GM21381 (cell line): Measurements from ENCODE around the gene STOM.

Experiments used
- ATAC-seq: cut with Tn5 transposase; IDR thresholded peaks from one replicate; pipeline ENCODE4 v1.9.1; 2021; ENCODE audit warnings: mild to moderate bottlenecking, moderate library complexity; ENCODE audit not compliant: unreplicated experiment

The STOM gene

DNA sequence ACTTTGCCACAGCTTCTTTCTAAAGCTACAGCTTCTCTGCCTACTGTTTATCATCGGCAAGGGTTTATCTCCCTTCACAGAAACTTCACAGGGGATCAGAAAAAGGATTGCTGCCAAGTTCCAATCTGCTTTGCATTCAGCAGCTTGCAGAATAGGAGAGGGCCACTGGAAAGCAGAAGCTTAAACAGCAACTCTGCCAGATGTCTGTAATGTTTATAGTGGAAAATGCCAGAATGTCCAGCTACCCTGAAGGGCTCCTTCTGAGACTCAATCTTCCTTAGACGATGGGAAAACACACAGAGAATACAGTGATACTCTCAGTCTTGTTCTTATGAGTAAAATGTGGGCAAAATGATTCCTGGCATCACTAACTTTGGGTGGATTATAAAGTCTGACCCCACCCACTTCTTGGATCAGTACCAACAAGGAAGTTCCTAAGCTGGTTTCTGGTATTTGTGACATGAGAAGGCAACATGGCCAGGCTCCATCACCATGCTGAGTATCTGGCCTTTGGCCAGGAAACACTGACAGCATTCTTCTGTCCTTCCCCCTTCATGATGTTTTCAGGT is 19.0 kb downstream of the STOM start:
- ATAC-seq: no peak

GRCh38 chr9:121350036-121350435 is 20.0 kb downstream of the STOM start:
- no peak for ATAC-seq

DNA sequence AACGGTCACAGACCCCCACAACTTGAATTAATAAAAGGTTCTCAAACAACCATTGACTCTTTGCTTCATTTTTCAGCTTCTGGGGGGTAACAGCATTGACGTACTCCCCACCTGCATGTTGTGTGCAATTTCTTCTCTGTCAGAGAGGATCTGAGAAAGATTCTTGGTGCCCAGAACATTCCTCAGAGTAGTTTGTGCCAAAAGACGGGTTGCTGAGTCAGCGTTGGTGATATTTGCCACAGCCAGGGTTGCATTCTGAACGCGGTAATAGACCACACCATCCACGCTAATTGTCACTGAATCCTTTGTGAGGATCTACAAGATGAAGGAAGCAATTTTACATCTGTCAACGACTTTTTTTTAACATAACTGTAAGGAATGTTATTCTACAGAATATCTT is 21.0 kb downstream of the STOM start:
- no peak for ATAC-seq

GRCh38 chr9:121348221-121348620 is 21.8 kb downstream of the STOM start:
- no peak for ATAC-seq

DNA sequence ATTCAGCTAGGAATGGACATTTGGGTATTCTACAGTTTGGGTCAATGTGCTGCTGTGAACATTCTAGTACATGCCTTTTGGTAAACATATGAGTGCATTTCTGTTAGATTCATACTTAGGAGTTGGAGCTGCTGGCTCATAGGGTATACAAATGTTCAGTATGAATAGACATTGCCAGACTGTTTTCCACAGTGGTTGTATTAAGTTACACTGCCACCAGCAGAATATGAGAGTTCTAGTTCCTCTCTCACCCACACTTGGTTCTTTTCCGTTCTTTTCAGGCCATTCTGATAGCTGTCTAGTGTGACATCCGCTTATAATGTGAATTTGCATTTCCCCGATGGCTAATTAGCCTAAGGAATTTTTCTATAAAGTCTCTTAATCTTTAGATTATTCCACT is 25.0 kb downstream of the STOM start:
- ATAC-seq: no peak

- ATAC-seq: no peak
These were observed 25.9 kb downstream of the STOM start for GRCh38 chr9:121344184-121344583.

DNA sequence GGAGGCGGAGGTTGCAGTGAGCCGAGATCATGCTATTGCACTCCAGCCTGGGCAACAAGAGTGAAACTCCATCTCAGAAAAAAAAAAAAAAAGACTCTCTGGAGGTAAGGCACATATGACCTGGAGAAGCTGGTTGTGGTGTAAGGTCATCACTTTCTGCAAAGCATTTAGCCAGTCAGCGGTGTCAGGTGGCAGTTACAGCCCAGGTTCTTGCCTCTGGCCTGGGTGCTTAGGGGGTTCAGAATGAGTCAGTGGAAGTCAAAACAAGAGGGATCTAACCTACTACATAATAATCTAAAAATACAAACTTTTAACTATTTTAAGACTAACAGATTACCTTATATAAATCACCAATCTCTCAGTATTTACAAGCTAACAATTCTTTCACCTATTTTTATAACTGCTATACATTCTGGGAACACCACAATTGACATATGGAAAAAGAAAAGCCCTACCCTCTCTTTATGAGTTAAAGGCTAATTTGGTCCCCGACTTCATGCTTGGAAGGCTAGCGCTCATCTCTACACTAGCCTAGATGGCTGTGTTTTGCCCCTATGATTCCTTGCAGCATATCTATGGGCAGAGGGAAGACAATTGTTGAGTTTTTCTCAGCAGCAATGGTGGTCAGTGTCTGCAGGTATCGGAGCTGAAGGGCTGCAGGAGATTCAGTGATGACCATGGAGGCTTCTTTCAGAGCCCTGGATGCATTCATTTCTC is 29.2 kb downstream of the STOM start:
- peak; percentile 83 for ATAC-seq

DNA sequence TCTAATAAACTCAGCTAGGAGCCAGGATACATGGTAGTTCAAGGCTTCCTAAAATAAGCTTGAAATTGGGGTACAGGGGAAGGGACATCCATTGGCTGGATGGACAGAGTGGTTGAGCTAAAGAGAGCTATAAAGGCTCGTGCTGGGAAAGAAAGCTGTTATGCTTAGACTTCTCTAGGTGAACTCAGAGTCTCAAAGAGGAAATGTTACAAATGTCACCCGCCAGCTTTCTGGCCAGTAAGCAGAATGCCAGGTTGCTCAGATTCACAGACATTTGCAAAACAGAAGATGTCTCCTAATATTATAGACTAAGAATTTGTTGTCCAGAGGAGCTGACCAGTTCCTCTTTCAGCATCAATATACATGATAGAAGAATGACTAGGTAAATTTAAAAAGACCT is 30.6 kb downstream of the STOM start:
- ATAC-seq: no peak

GRCh38 chr9:121336665-121337064 is 33.4 kb downstream of the STOM start:
- no peak for ATAC-seq

DNA sequence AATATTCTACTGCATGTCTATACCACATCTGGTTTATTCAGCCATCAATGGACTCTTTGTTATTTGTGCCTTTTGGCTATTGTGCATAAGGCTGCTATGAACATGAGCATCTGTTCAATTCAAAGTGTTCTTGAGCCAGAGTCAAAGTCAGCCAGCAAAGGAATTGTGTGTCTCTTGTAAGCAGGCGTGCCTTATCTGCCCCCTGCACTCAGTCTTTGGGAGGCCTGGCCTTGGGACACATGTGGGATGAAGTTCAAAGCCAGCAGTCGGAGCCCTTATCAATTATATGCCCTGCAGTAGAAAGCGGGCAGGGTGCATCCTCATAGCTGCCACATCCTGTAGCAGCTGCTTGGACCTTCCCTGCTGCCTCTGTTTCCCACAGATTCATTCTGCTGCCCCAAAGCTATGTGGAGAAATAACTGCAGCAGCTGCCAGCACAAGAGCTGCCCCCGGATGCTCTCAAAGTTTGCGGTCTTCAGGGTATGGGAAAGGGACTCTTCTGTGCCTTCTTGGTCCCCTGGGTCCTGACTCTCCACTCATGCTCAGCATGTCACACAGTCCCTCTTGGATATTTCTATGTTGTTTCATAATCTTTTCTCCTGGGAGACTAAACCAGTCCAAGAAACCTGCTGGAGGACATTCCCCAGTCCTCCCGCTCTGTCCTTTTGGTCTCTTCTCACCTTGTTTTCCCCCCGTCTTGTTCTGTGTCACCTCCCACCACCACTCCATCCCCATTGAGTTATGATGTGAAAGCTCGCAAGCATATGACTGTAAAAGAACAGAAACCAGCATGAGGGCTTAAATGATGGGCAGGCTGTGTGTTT is 35.9 kb downstream of the STOM start:
- ATAC-seq: no peak

- ATAC-seq: no peak
These were observed 37.9 kb downstream of the STOM start for GRCh38 chr9:121331992-121332685.

DNA sequence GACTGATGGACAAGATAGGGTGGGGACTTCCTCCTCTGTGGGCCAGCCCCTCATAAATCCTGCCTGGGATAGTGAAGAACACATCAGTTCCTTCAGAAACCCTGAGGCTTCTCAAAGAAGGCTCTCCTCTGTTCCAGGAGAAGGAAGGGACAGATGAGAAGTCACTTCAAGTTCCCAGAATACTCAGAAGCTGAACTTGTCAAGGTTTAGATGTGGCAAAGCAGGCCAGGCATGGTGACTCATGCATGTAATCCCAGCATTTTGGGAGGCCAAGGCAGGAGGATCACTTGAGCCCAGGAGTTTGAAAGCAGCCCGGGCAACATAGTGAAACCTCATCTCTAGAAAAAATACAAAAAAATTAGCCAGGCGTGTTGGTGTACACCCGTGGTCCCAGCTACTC is 38.5 kb downstream of the STOM start:
- no peak for ATAC-seq

- no peak for ATAC-seq
These were observed 41.0 kb downstream of the STOM start for GRCh38 chr9:121328876-121329681.

- no peak for ATAC-seq
These were observed 41.6 kb downstream of the STOM start for GRCh38 chr9:121328476-121328875.

- no peak for ATAC-seq
These were observed 43.0 kb downstream of the STOM start for GRCh38 chr9:121326901-121327613.

- no peak for ATAC-seq
These were observed 43.8 kb downstream of the STOM start for GRCh38 chr9:121326130-121326838.

- no peak for ATAC-seq
These were observed 44.7 kb downstream of the STOM start for GRCh38 chr9:121325387-121325786.

- ATAC-seq: no peak
These were observed 45.3 kb downstream of the STOM start for GRCh38 chr9:121324755-121325154.

GRCh38 chr9:121324316-121324715 is 45.7 kb downstream of the STOM start:
- ATAC-seq: no peak
